ENCODE results near the gene KLB.
"Not testable (repeated sequence)": the region's sequence is repeated elsewhere in the genome, so short reads cannot be mapped to it uniquely, and the experiment has no call there.

DNA sequence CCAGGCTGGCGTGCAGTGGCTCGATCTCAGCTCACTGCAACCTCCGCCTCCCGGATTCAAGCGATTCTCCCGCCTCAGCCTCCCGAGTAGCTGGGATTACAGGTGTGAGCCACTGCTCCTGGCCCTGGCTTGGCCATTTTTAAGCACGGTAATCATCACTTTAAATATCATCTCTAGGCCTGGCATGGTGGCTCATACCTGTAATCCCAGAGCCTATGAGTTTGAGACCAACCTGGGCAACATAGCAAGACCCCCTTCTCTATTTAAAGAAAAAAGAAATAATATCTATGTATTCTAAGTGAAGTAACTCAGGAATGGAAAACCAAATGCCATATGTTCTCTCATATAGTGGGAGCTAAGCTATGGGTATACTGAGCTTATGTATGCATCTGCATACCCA is 4.8 kb downstream of the KLB start:
- not testable (repeated sequence) for TF ChIP-seq EZH2 (IDR thresholded peaks at IDR 0.05; ENCODE audit: borderline replicate concordance, insufficient read depth, low read length, poor library complexity, severe bottlenecking); CTCF (IDR thresholded peaks at IDR 0.05; ENCODE audit: poor library complexity, severe bottlenecking)
